Posterior vena cava (tissue), 2 donors: ENCODE results near the gene RAB18. TPM values are rescaled to one million over a fixed set of nuclear protein-coding genes. Genes with fewer than 3 reads are reported as not detected.
"Not testable (repeated sequence)": the region's sequence is repeated elsewhere in the genome, so short reads cannot be mapped to it uniquely, and the experiment has no call there.

Experiments used
- DNase-seq: peaks from one replicate; pipeline ENCODE4 v3.0.0-alpha.2; 2020; ENCODE audit warnings: low spot score
- intact Hi-C, 2 donors: fragments of 100-400 bp; cut with DNase I; formaldehyde crosslinking; loops; one replicate each; pipeline versions ENCODE4 v1.14.1 to v1.14.2; 2022 to 2023
- total RNA-seq, 2 donors: library from RNA; stranded (reverse); fragmentation: NEBNext Ultra II Directional; extraction: Animal tissue kit (Norgen Biotek cat#: 25700); gene quantifications; one replicate each; pipeline ENCODE4 v1.2.1, GENCODE V29; 2021
- donor health status: DM: yes; HTN: yes; CAD: no.
- donor health status: DM: yes; HTN: yes; CAD: no.

The RAB18 gene
- total RNA-seq, 2 donors from 2014 or later = 94.7 to 96.2 TPM

DNA sequence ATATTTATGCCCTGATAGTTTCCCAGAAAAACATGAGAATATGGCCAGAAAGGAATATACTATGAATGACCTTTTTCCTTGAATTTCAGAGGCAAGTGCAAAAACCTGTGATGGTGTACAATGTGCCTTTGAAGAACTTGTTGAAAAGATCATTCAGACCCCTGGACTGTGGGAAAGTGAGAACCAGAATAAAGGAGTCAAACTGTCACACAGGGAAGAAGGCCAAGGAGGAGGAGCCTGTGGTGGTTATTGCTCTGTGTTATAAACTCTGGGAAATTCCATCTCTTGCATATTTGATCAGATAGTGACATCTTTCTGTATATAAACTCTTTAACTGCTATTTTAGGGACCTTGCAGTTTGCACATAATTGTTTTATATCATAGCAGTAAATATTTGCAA, 33.7 kb downstream of the RAB18 start:
- DNase-seq = no peak
- intact Hi-C loops = no loop called here

DNA sequence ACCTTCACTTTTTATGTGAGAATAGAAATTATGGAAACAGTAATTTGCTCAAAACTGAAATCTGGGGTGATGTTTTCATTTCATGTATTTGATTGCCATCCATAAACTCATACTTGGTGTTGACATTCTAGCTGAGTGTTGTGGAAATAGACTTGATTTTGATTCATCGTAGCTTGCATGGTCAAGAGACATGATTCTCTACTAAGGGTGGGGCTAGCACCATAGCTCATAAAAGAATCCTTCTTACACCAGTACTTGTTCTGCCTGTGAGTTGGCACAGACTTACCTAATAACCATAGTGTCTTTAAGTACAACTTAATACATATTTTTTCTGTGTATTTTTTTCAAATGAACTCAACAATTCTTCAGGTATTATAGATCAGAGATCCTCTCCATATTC, 36.6 kb downstream of the RAB18 start:
- intact Hi-C loops = no loop called here
- no peak for DNase-seq

- DNase-seq = no peak
- intact Hi-C loops = no loop called here
Observed at GRCh38 chr10:27541796-27542729, 38.0 kb downstream of the RAB18 start.

DNA sequence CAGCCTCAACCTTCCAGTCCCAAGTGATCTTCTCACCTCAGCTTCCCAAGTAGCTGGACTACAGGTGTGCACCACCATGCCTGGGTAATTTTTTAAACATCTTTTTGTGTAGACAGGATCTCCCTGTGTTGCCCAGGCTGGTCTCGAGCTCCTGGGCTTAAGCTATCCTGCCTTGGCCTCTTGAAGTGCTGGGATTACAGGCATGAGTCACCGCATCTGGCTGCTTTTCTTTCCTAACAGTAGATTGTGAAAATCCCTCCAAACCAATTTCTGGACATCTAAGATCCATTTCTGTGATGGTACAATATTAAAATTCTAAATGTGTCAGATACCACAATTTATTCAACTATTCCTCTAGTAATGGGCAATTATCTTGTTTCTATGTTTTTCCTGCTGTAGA, 38.7 kb downstream of the RAB18 start:
- intact Hi-C loops = no loop called here
- DNase-seq = no peak

GRCh38 chr10:27547047-27547446, 42.9 kb downstream of the RAB18 start:
- intact Hi-C loops = no loop called here
- DNase-seq = no peak

DNA sequence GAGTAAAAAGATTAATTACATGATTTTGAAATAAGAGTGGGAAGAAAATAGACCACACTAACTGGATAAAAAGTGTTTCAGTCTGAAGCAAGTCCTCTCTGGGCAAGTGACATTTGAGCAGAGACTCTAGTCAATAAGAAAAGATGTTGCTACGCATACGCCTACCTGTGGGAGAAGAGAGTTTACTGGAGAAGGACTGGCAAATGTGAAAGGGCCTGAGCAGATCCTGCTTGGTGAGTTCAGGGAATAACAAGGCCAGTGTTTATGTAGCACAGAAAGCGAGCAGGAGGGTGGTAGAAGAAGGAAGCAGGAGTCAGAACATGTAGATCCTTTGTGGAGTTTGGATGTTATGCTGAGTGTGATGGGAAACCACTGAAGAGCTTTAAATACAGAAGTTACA, 43.4 kb downstream of the RAB18 start:
- intact Hi-C loops = no loop called here
- no peak for DNase-seq

GRCh38 chr10:27550823-27551222, 46.7 kb downstream of the RAB18 start:
- intact Hi-C loops = no loop called here
- DNase-seq = no peak

DNA sequence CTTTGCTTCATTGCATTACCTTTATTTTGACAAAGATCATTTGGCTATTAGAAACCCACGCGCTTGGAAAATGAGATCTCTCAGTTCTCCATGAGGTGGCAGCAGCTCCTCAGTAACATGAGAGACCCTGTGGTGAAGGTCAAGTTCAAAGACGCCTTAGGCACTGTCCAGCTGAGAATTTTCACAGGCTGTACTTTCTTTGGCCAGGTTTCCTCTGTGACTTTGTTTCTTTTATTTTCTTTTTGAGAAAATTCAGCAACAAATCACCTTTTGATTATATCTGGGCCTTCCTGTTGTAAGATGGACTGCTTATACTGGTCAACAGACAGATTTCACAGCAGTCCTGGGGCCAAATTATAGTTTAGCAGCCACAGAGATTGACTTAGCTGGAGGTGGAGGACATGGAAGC, 54.5 kb downstream of the RAB18 start:
- intact Hi-C loops = no loop called here
- DNase-seq = no peak

DNA sequence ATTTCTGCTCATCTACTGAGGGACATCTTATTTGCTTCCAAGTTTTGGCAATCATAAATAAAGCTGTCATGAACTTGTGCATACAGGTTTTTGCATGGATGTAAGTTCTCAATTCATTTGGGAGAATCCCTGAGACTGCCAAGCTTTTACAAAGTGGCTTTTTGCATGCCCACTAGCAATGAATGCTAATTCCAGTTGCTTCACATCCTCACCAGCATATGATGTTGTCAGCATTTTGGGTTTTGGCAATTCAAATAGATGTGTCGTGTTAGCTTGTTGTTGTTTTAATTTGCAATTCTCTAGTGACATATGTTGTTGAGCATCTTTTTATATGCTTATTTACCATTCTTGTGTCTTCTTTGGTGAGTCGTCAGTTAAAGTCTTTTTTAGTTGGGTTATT, 57.2 kb downstream of the RAB18 start:
- no peak for DNase-seq
- intact Hi-C loops = no loop called here

DNA sequence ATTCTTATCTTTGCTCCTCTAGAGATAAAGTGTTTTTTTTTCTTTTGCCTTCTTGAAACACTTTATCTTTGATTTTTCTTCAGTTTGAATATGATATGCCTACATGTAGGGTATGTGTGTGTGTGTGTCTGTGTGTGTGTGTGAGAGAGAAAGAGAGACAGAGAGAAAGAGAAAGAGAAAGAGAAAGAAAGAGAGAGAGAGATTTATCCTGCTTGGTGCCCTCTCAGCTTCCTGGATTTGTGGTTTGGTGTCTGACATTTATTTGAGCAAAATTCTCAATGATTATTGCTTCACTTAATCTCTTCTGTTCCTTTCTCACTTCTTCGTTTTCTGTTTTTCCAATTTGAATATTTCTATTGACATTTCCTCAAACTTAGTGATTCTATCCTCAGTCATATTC, 60.3 kb downstream of the RAB18 start:
- no peak for DNase-seq
- intact Hi-C loops = no loop called here

- DNase-seq = no peak
- intact Hi-C loops = no loop called here
Observed at GRCh38 chr10:27564880-27565279, 60.8 kb downstream of the RAB18 start.

- DNase-seq = no peak
- intact Hi-C loops = no loop called here
Observed at GRCh38 chr10:27568196-27569175, 64.4 kb downstream of the RAB18 start.

GRCh38 chr10:27569946-27570345, 65.8 kb downstream of the RAB18 start:
- intact Hi-C loops = loop anchor here in 1 of 2 donors (5.0 kb wide), 1 partner anchor 533 kb away; no protein-coding TSS in a partner anchor
- no peak for DNase-seq

DNA sequence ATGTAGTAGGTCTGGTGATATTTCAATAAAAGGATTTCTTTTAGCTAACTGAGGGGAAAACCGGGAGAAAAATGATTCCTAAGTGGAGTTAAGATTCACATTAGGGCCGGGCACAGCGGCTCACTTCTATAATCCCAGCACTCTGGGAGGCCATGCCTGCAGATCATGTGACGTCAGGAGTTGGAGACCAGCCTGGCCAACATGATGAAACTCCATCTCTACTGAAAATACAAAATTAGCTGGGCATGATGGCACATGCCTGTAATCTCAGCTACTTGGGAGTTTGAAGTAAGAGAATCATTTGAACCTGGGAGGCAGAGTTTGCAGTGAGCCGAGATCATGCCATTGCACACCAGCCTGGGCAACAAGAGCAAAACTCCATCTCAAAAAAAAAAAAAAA, 72.9 kb downstream of the RAB18 start:
- DNase-seq, intact Hi-C loops: not testable (repeated sequence)

DNA sequence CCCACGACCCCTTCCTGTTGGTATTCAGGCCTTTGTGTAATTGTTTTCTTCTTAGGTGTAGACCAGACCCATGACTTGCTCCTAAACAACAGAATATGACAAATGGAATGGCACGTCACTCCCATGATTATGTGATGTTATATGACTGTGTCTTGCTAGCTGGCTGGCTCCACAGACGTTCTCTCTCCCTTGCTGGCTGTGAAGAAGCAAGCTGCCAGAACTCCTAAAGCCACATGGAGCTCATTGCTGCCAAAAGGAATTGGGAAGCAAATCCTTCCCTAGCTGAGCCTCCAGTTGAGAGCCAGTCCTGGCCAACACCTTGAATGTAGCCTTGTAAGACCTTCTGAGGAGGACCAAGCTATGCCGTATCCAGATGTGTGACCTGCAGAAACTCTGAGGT, 74.2 kb downstream of the RAB18 start:
- DNase-seq = no peak

GRCh38 chr10:27581225-27581624, 77.1 kb downstream of the RAB18 start:
- DNase-seq = no peak
- intact Hi-C loops = no loop called here

More for the DNA sequence above, 74.2 kb downstream of the RAB18 start:
- intact Hi-C loops = no loop called here

- no peak for DNase-seq
- intact Hi-C loops = no loop called here
Observed at GRCh38 chr10:27584302-27584701, 80.2 kb downstream of the RAB18 start.
